HG02571 (cell line): ENCODE measurements around the gene TDRD10.

Experiments
- ATAC-seq: cut with Tn5 transposase; IDR thresholded peaks from one replicate; pipeline ENCODE4 v1.9.1; 2021; ENCODE audit warnings: mild to moderate bottlenecking, moderate library complexity; ENCODE audit not compliant: unreplicated experiment

The TDRD10 gene

GRCh38 chr1:154502066-154502743 lies at the start of gene TDRD10, which contains the start of gene SHE:
TDRD10 (plus strand) TSS chr1:154502219; CDS start chr1:154506904, 4,685 bp downstream.
SHE (minus strand) TSS chr1:154502412; CDS start chr1:154502026, 386 bp downstream.
- ATAC-seq = no peak

- no peak for ATAC-seq
Measured at GRCh38 chr1:154453161-154453560, 48.9 kb upstream of the TDRD10 start.

- no peak for ATAC-seq
Measured at GRCh38 chr1:154453574-154454352, 48.3 kb upstream of the TDRD10 start.

GRCh38 chr1:154454386-154455120 lies 47.5 kb upstream of the TDRD10 start:
- no peak for ATAC-seq

GRCh38 chr1:154456631-154457030 lies 45.4 kb upstream of the TDRD10 start:
- no peak for ATAC-seq

GRCh38 chr1:154459080-154459479 lies 42.9 kb upstream of the TDRD10 start:
- no peak for ATAC-seq

- no peak for ATAC-seq
Measured at GRCh38 chr1:154460695-154461260, 41.2 kb upstream of the TDRD10 start.

- ATAC-seq = no peak
Measured at GRCh38 chr1:154463512-154463990, 38.5 kb upstream of the TDRD10 start.

- ATAC-seq = no peak
Measured at GRCh38 chr1:154465621-154466195, 36.3 kb upstream of the TDRD10 start.

- no peak for ATAC-seq
Measured at GRCh38 chr1:154466206-154466605, 35.8 kb upstream of the TDRD10 start.

- ATAC-seq = no peak
Measured at GRCh38 chr1:154466921-154467417, 35.0 kb upstream of the TDRD10 start.

- ATAC-seq = no peak
Measured at GRCh38 chr1:154467434-154468102, 34.5 kb upstream of the TDRD10 start.

- no peak for ATAC-seq
Measured at GRCh38 chr1:154468535-154469250, 33.3 kb upstream of the TDRD10 start.

- no peak for ATAC-seq
Measured at GRCh38 chr1:154469844-154470560, 32.0 kb upstream of the TDRD10 start.

- no peak for ATAC-seq
Measured at GRCh38 chr1:154471304-154471703, 30.7 kb upstream of the TDRD10 start.

GRCh38 chr1:154474802-154475201 lies 27.2 kb upstream of the TDRD10 start:
- no peak for ATAC-seq

GRCh38 chr1:154476791-154477190 lies 25.2 kb upstream of the TDRD10 start:
- no peak for ATAC-seq

- no peak for ATAC-seq
Measured at GRCh38 chr1:154478013-154478412, 24.0 kb upstream of the TDRD10 start.

GRCh38 chr1:154478639-154479038 lies 23.4 kb upstream of the TDRD10 start:
- ATAC-seq = no peak
